HepG2 (cell line): ENCODE measurements around the gene FRMD6. TPM values are rescaled to one million over a fixed set of nuclear protein-coding genes. Genes with fewer than 3 reads are reported as not detected.
A peak's percentile ranks its signal among the peaks of the same experiment; 100 is the strongest.

Experiments
- AHDC1 ChIP-seq: sonication (generic); formaldehyde crosslinking; IDR thresholded peaks from 2 replicates; pipeline ENCODE4 v1.5.1; 2020; ENCODE audit warnings: mild to moderate bottlenecking, missing genetic modification reagents, borderline replicate concordance
- ARID5B ChIP-seq: IDR thresholded peaks from 2 replicates; pipeline ENCODE4 v1.4.0; 2020; ENCODE audit warnings: mild to moderate bottlenecking, missing genetic modification reagents
- EHMT2 ChIP-seq: fragments of 200-600 bp; sonication (generic); IDR thresholded peaks from 2 replicates; pipeline ENCODE4 v1.7.0; 2017; ENCODE audit warnings: antibody characterized with exemption, low read depth, low read length, borderline replicate concordance
- ELK4 ChIP-seq: sonication (generic); formaldehyde crosslinking; IDR thresholded peaks from 2 replicates; pipeline ENCODE4 v1.9.0; 2021; ENCODE audit warnings: missing genetic modification reagents, borderline replicate concordance
- HMG20A ChIP-seq: IDR thresholded peaks from 2 replicates; pipeline ENCODE4 v1.6.1; 2016; ENCODE audit warnings: borderline replicate concordance
- HMG20B ChIP-seq: conservative IDR thresholded peaks from 2 replicates; pipeline ENCODE4 v1.6.1; 2016; ENCODE audit warnings: missing genetic modification reagents, missing compliant biosample characterization
- KDM2A ChIP-seq: sonication (generic); formaldehyde crosslinking; IDR thresholded peaks from 2 replicates; pipeline ENCODE4 v1.4.0; 2020; ENCODE audit warnings: low read depth, missing genetic modification reagents, borderline replicate concordance
- POLR2AphosphoS2 ChIP-seq: IDR thresholded peaks from 2 replicates; pipeline ENCODE4 v1.6.1; 2011; ENCODE audit warnings: low read depth, low read length, improper control_type of control experiment
- RBM22 ChIP-seq: fragments of 200-400 bp; formaldehyde crosslinking; optimal IDR thresholded peaks from 2 replicates; pipeline ENCODE3; 2017; ENCODE audit warnings: mild to moderate bottlenecking, low read length, moderate library complexity
- REPIN1 ChIP-seq: sonication (generic); formaldehyde crosslinking; IDR thresholded peaks from 2 replicates; pipeline ENCODE4 v1.8.0; 2022; ENCODE audit warnings: missing genetic modification reagents, low read depth, mild to moderate bottlenecking, borderline replicate concordance
- RXRB ChIP-seq: IDR thresholded peaks from 2 replicates; pipeline ENCODE4 v1.6.1; 2016; ENCODE audit warnings: borderline replicate concordance, missing genetic modification reagents, missing compliant biosample characterization
- SP140L ChIP-seq: sonication (generic); formaldehyde crosslinking; IDR thresholded peaks from 2 replicates; pipeline ENCODE4 v1.4.0; 2020; ENCODE audit warnings: missing genetic modification reagents, borderline replicate concordance
- THAP8 ChIP-seq: sonication (generic); formaldehyde crosslinking; IDR thresholded peaks from 2 replicates; pipeline ENCODE4 v1.5.1; 2020; ENCODE audit warnings: missing genetic modification reagents, mild to moderate bottlenecking, borderline replicate concordance
- ZNF530 ChIP-seq: sonication (generic); formaldehyde crosslinking; IDR thresholded peaks from 2 replicates; pipeline ENCODE4 v1.5.0; 2020; ENCODE audit warnings: low read depth, mild to moderate bottlenecking, missing genetic modification reagents
- ZNF570 ChIP-seq: sonication (generic); formaldehyde crosslinking; IDR thresholded peaks from 2 replicates; pipeline ENCODE4 v1.4.0; 2020; ENCODE audit warnings: mild to moderate bottlenecking, missing genetic modification reagents, borderline replicate concordance
- ZNF678 ChIP-seq: sonication (generic); formaldehyde crosslinking; IDR thresholded peaks from 2 replicates; pipeline ENCODE4 v1.4.0; 2020; ENCODE audit warnings: mild to moderate bottlenecking, missing genetic modification reagents
- ZNF75D ChIP-seq: sonication (generic); formaldehyde crosslinking; IDR thresholded peaks from 2 replicates; pipeline ENCODE4 v1.8.1; 2023; ENCODE audit warnings: missing genetic modification reagents, mild to moderate bottlenecking, borderline replicate concordance
- ZNF761 ChIP-seq: sonication (generic); formaldehyde crosslinking; conservative IDR thresholded peaks from 2 replicates; pipeline ENCODE4 v1.4.0; 2020; ENCODE audit warnings: mild to moderate bottlenecking, missing genetic modification reagents
- polyA plus RNA-seq, 8 experiments: library from polyadenylated mRNA; depleted of rRNA in 3 of 8; stranded (reverse) in 7 of 8; unstranded in 1 of 8; fragments of >200 nt; fragmentation: Illumina TruSeq in 4 of 8; extraction: Trizol in 4 of 8; gene quantifications; 2 replicates each; pipeline versions ENCODE4 v1.2.1 to v1.2.3, GENCODE V29; 2011 to 2016; ENCODE audit warnings: low read depth in 4 of 8, missing spikeins in 1 of 8, mixed read lengths in 1 of 8; ENCODE audit not compliant: insufficient read depth in 1 of 8
- total RNA-seq, 5 experiments: library from RNA; depleted of rRNA; stranded (reverse); fragments of >200 nt; fragmentation: Illumina TruSeq; extraction: Trizol; gene quantifications; 2 replicates each; pipeline ENCODE4 v1.2.3, GENCODE V29; 2016; ENCODE audit warnings: low read depth in 1 of 5

The FRMD6 gene
- total and polyA plus RNA-seq, 2 of the 13 experiments (the other 11 are each of a cell fraction or from before 2014, with no cell fraction given): 2.4 to 5.4 TPM

- TF ChIP-seq RBM22 (no peak), THAP8 (CRISPR knock-in tag) (no peak), ZNF530 (CRISPR knock-in tag) (no peak), SP140L (no peak), ZNF761 (no peak), POLR2AphosphoS2 (no peak), HMG20B (no peak), ZNF570 (CRISPR knock-in tag) (no peak), ZNF75D (no peak), AHDC1 (peak; percentile 78; the same call in 1 of the 2 replicates), ELK4 (CRISPR knock-in tag) (no peak), HMG20A (CRISPR knock-in tag) (peak; percentile 48; the same call in 1 of the 2 replicates), REPIN1 (CRISPR knock-in tag) (no peak), RXRB (CRISPR knock-in tag) (peak; percentile 64; the same call in 1 of the 2 replicates), ZNF678 (CRISPR knock-in tag) (no peak), ARID5B (CRISPR knock-in tag) (peak; percentile 54; the same call in 1 of the 2 replicates), EHMT2 (no peak), KDM2A (CRISPR knock-in tag) (no peak)
Measured at GRCh38 chr14:51616724-51617409, 34.8 kb upstream of the FRMD6 start (continued).
